ENCODE data around the gene FZD1. TPM values are rescaled to one million over a fixed set of nuclear protein-coding genes. Genes with fewer than 3 reads are reported as not detected.

Gene FZD1
- total and polyA plus RNA-seq, 10 donors, result 0.61 to 7.7 (median 4.3) TPM

GRCh38 chr7:91320366-91321078, 56.3 kb downstream of the FZD1 start:
- Histone ChIP-seq H3K27me3 (replicated peaks in 1 of 7) (no peaks in the 10 kb centered on the region), H3K4me1 (peaks cover 0 to 4% (median under 1%) of the 10 kb centered on the region in 6 donors), H3K4me3 (no peak overlapping the region), H3K27ac (no peak overlapping the region), H3K9me3 (no peaks in the 10 kb centered on the region), H3K36me3 (no peaks in the 10 kb centered on the region)
- TF ChIP-seq POLR2AphosphoS5 (IDR thresholded peaks at IDR 0.05) (no peak), CTCF (IDR thresholded peaks at IDR 0.05 in 8 of 11, conservative IDR thresholded peaks at IDR 0.05 in 3 of 11) (no peak), POLR2A (IDR thresholded peaks at IDR 0.05) (no peak)
- 85 to 91% (median 89%) methylated on average over 4 of the region's 4 CpGs for WGBS, 5 donors
- intact Hi-C loops (cut with DNase I; ENCODE audit: low total_unique reads), result no loop called here
- no peak for DNase-seq
